HEK293 (cell line): ENCODE data around the gene NRL.

Experiments
- BCL11A ChIP-seq: fragments of 450-650 bp; formaldehyde crosslinking; IDR thresholded peaks from 2 replicates; pipeline ENCODE4 v1.5.1; 2016; ENCODE audit warnings: low read depth, missing biosample characterization, missing genetic modification characterization
- KLF8 ChIP-seq: fragments of 450-650 bp; formaldehyde crosslinking; IDR thresholded peaks from 2 replicates; pipeline ENCODE4 v1.5.1; 2016; ENCODE audit warnings: missing biosample characterization, missing genetic modification characterization
- OVOL3 ChIP-seq: fragments of 450-650 bp; formaldehyde crosslinking; IDR thresholded peaks from 2 replicates; pipeline ENCODE4 v1.5.1; 2016; ENCODE audit warnings: missing biosample characterization, missing genetic modification characterization
- PRDM6 ChIP-seq: fragments of 450-650 bp; formaldehyde crosslinking; IDR thresholded peaks from 2 replicates; pipeline ENCODE4 v1.5.1; 2017; ENCODE audit warnings: missing biosample characterization, missing genetic modification characterization
- SCRT1 ChIP-seq: fragments of 450-650 bp; formaldehyde crosslinking; IDR thresholded peaks from 2 replicates; pipeline ENCODE4 v1.5.1; 2016; ENCODE audit warnings: missing biosample characterization, missing genetic modification characterization, borderline replicate concordance
- SCRT2 ChIP-seq: fragments of 450-650 bp; formaldehyde crosslinking; IDR thresholded peaks from 2 replicates; pipeline ENCODE4 v1.5.1; 2016; ENCODE audit warnings: missing biosample characterization, missing genetic modification characterization
- SP7 ChIP-seq: fragments of 450-650 bp; formaldehyde crosslinking; IDR thresholded peaks from 2 replicates; pipeline ENCODE4 v1.5.1; 2016; ENCODE audit warnings: missing biosample characterization, missing genetic modification characterization
- TRIM28 ChIP-seq: IDR thresholded peaks from 2 replicates; pipeline ENCODE4 v1.6.1; 2011; ENCODE audit warnings: low read length, control low read depth, borderline replicate concordance
- YY1 ChIP-seq: fragments of 450-650 bp; formaldehyde crosslinking; IDR thresholded peaks from 2 replicates; pipeline ENCODE4 v1.5.1; 2018; ENCODE audit warnings: missing biosample characterization, missing genetic modification characterization
- ZBTB17 ChIP-seq: fragments of 450-650 bp; formaldehyde crosslinking; IDR thresholded peaks from 2 replicates; pipeline ENCODE4 v1.5.1; 2016; ENCODE audit warnings: missing biosample characterization, missing genetic modification characterization
- ZIC2 ChIP-seq: fragments of 450-650 bp; formaldehyde crosslinking; IDR thresholded peaks from 2 replicates; pipeline ENCODE4 v1.5.1; 2016; ENCODE audit warnings: missing biosample characterization, missing genetic modification characterization
- ZNF221 ChIP-seq: fragments of 450-650 bp; formaldehyde crosslinking; IDR thresholded peaks from 2 replicates; pipeline ENCODE4 v1.5.1; 2017; ENCODE audit warnings: missing biosample characterization, missing genetic modification characterization, borderline replicate concordance
- ZNF248 ChIP-seq: fragments of 450-650 bp; formaldehyde crosslinking; IDR thresholded peaks from 2 replicates; pipeline ENCODE4 v1.5.1; 2017; ENCODE audit warnings: missing biosample characterization, missing genetic modification characterization
- ZNF274 ChIP-seq, 2 experiments: fragments of 200-500 bp in 1 of 2; fragments of 450-650 bp in 1 of 2; sonication (Bioruptor generic) in 1 of 2; formaldehyde crosslinking in 1 of 2; IDR thresholded peaks; 2 replicates each; pipeline versions ENCODE4 v1.5.1 to v1.6.1; 2014 to 2016; ENCODE audit warnings: borderline replicate concordance in 1 of 2, inconsistent platforms in 1 of 2, low read length in 1 of 2, missing biosample characterization in 1 of 2, missing genetic modification characterization in 1 of 2
- ZNF394 ChIP-seq: fragments of 450-650 bp; formaldehyde crosslinking; IDR thresholded peaks from 2 replicates; pipeline ENCODE4 v1.5.1; 2016; ENCODE audit warnings: missing biosample characterization, missing genetic modification characterization, mild to moderate bottlenecking, moderate library complexity, borderline replicate concordance
- ZNF623 ChIP-seq: fragments of 450-650 bp; formaldehyde crosslinking; IDR thresholded peaks from 2 replicates; pipeline ENCODE4 v1.5.1; 2016; ENCODE audit warnings: missing biosample characterization, missing genetic modification characterization
- ZNF629 ChIP-seq: fragments of 450-650 bp; formaldehyde crosslinking; IDR thresholded peaks from 2 replicates; pipeline ENCODE4 v1.5.1; 2017; ENCODE audit warnings: missing biosample characterization, missing genetic modification characterization
- ZNF658 ChIP-seq: fragments of 450-650 bp; formaldehyde crosslinking; IDR thresholded peaks from 2 replicates; pipeline ENCODE4; 2016; ENCODE audit warnings: missing biosample characterization, missing genetic modification characterization
- ZNF791 ChIP-seq: fragments of 450-650 bp; formaldehyde crosslinking; IDR thresholded peaks from 2 replicates; pipeline ENCODE4 v1.5.1; 2016; ENCODE audit warnings: missing biosample characterization, missing genetic modification characterization
- ZSCAN5A ChIP-seq: fragments of 450-650 bp; formaldehyde crosslinking; IDR thresholded peaks from 2 replicates; pipeline ENCODE4 v1.5.1; 2016; ENCODE audit warnings: missing biosample characterization, missing genetic modification characterization
- ZXDB ChIP-seq: fragments of 450-650 bp; formaldehyde crosslinking; IDR thresholded peaks from 2 replicates; pipeline ENCODE4 v1.5.1; 2016; ENCODE audit warnings: missing biosample characterization, missing genetic modification characterization
- TF ChIP-seq, protein P1 (sequence below): fragments of 450-650 bp; IDR thresholded peaks from 2 replicates; pipeline ENCODE4 v1.5.1; 2018; ENCODE audit warnings: missing biosample characterization, mild to moderate bottlenecking, missing genetic modification characterization
- TF ChIP-seq, protein P2 (sequence below): fragments of 450-650 bp; formaldehyde crosslinking; IDR thresholded peaks from 2 replicates; pipeline ENCODE4 v1.5.1; 2017; ENCODE audit warnings: missing biosample characterization, missing genetic modification characterization
- TF ChIP-seq, protein P3 (sequence below): fragments of 450-650 bp; formaldehyde crosslinking; IDR thresholded peaks from 2 replicates; pipeline ENCODE4 v1.5.1; 2016; ENCODE audit warnings: missing biosample characterization, missing genetic modification characterization
- TF ChIP-seq, protein P4 (sequence below): fragments of 450-650 bp; formaldehyde crosslinking; IDR thresholded peaks from 2 replicates; pipeline ENCODE4 v1.5.1; 2016; ENCODE audit warnings: missing biosample characterization, missing genetic modification characterization

Gene NRL

GRCh38 chr14:24051789-24052655, 62.7 kb downstream of the NRL start, which contains the start of gene CARMIL3 (continued):
- TF ChIP-seq YY1 (tag by site-specific recombination) (no peak), TRIM28 (no peak; the same call in 1 of the 2 replicates), ZNF658 (no peak), ZSCAN5A (tag by site-specific recombination) (no peak), ZXDB (tag by site-specific recombination) (peak; percentile 76), KLF8 (tag by site-specific recombination) (peak; percentile 50; the same call in 1 of the 2 replicates), ZNF248 (tag by site-specific recombination) (no peak), ZNF629 (0 out of 2 replicates have a peak, but pooled peaks have one; percentile 15), OVOL3 (tag by site-specific recombination) (no peak), PRDM6 (tag by site-specific recombination) (no peak), ZNF623 (no peak), ZNF274 (IDR thresholded peaks at IDR 0.05; ENCODE audit: low read length) (no peak), ZNF274 (tag by site-specific recombination; IDR thresholded peaks at IDR 0.05; ENCODE audit: borderline replicate concordance) (no peak), SCRT1 (tag by site-specific recombination) (no peak), ZNF221 (tag by site-specific recombination) (no peak), ZBTB17 (tag by site-specific recombination) (peak; percentile 70), ZIC2 (peak; percentile 76), ZNF394 (tag by site-specific recombination) (no peak), SCRT2 (tag by site-specific recombination) (no peak), ZNF791 (no peak), SP7 (0 out of 2 replicates have a peak, but pooled peaks have one; percentile 30), BCL11A (tag by site-specific recombination) (no peak)
- TF ChIP-seq, protein P1, sequence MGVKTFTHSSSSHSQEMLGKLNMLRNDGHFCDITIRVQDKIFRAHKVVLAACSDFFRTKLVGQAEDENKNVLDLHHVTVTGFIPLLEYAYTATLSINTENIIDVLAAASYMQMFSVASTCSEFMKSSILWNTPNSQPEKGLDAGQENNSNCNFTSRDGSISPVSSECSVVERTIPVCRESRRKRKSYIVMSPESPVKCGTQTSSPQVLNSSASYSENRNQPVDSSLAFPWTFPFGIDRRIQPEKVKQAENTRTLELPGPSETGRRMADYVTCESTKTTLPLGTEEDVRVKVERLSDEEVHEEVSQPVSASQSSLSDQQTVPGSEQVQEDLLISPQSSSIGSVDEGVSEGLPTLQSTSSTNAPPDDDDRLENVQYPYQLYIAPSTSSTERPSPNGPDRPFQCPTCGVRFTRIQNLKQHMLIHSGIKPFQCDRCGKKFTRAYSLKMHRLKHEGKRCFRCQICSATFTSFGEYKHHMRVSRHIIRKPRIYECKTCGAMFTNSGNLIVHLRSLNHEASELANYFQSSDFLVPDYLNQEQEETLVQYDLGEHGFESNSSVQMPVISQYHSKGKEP, result no peak
- TF ChIP-seq, protein P2, sequence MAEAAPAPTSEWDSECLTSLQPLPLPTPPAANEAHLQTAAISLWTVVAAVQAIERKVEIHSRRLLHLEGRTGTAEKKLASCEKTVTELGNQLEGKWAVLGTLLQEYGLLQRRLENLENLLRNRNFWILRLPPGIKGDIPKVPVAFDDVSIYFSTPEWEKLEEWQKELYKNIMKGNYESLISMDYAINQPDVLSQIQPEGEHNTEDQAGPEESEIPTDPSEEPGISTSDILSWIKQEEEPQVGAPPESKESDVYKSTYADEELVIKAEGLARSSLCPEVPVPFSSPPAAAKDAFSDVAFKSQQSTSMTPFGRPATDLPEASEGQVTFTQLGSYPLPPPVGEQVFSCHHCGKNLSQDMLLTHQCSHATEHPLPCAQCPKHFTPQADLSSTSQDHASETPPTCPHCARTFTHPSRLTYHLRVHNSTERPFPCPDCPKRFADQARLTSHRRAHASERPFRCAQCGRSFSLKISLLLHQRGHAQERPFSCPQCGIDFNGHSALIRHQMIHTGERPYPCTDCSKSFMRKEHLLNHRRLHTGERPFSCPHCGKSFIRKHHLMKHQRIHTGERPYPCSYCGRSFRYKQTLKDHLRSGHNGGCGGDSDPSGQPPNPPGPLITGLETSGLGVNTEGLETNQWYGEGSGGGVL (tag by site-specific recombination), result peak; percentile 18; the same call in 1 of the 2 replicates
- TF ChIP-seq, protein P3, sequence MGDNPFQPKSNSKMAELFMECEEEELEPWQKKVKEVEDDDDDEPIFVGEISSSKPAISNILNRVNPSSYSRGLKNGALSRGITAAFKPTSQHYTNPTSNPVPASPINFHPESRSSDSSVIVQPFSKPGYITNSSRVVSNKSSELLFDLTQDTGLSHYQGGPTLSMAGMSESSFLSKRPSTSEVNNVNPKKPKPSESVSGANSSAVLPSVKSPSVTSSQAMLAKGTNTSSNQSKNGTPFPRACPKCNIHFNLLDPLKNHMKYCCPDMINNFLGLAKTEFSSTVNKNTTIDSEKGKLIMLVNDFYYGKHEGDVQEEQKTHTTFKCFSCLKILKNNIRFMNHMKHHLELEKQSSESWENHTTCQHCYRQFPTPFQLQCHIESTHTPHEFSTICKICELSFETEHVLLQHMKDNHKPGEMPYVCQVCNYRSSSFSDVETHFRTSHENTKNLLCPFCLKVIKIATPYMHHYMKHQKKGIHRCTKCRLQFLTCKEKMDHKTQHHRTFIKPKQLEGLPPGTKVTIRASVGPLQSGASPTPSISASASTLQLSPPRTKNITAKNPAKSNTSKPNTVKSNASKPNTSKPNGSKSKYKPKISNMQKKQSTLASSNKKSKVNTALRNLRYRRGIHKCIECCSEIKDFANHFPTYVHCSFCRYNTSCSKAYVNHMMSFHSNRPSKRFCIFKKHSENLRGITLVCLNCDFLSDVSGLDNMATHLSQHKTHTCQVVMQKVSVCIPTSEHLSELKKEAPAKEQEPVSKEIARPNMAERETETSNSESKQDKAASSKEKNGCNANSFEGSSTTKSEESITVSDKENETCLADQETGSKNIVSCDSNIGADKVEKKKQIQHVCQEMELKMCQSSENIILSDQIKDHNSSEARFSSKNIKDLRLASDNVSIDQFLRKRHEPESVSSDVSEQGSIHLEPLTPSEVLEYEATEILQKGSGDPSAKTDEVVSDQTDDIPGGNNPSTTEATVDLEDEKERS (tag by site-specific recombination), result no peak
- TF ChIP-seq, protein P4, sequence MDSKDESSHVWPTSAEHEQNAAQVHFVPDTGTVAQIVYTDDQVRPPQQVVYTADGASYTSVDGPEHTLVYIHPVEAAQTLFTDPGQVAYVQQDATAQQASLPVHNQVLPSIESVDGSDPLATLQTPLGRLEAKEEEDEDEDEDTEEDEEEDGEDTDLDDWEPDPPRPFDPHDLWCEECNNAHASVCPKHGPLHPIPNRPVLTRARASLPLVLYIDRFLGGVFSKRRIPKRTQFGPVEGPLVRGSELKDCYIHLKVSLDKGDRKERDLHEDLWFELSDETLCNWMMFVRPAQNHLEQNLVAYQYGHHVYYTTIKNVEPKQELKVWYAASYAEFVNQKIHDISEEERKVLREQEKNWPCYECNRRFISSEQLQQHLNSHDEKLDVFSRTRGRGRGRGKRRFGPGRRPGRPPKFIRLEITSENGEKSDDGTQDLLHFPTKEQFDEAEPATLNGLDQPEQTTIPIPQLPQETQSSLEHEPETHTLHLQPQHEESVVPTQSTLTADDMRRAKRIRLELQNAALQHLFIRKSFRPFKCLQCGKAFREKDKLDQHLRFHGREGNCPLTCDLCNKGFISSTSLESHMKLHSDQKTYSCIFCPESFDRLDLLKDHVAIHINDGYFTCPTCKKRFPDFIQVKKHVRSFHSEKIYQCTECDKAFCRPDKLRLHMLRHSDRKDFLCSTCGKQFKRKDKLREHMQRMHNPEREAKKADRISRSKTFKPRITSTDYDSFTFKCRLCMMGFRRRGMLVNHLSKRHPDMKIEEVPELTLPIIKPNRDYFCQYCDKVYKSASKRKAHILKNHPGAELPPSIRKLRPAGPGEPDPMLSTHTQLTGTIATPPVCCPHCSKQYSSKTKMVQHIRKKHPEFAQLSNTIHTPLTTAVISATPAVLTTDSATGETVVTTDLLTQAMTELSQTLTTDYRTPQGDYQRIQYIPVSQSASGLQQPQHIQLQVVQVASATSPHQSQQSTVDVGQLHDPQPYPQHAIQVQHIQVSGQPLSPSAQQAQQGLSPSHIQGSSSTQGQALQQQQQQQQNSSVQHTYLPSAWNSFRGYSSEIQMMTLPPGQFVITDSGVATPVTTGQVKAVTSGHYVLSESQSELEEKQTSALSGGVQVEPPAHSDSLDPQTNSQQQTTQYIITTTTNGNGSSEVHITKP (tag by site-specific recombination), result peak; percentile 37
